Measurements from ENCODE around the gene TTN.

TTN gene

DNA sequence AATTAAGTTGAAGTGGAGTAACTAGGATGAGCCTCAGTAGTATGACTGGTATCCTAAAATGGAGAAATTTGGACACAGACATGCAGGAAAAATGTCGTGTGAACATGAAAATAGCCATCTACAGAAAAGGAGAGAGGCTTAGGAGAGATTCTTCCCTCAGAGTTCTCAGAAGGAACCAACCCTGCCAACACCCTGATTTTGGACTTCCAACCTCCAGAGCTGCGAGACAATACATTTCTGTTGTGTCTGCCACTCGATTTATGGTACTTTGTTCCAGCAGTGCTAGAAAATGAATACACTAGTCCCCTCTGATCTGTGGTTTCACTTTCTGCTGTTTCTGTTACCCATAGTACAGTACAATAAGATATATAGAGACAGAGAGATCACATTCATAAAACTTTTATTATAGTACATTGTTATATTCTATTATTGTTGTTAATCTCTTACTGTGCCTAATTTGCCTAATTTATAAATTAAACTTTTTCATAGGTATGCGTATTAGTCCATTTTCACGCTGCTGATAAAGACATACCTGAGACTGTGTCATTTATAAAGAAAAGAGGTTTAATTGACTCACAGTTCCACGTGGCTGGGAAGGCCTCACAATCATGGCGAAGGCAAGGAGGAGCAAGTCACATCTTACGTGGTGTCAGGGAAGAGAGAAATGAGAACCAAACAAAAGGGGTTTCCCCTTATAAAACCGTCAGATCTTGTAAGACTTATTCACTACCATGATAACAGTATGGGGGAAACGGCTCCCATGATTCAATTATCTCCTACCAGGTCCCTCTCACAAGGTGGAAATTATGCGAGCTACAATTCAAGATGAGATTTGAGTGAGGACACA, 285.7 kb downstream of the TTN start:
- no peak for DNase-seq (ENCODE audit: low read depth)
- H3K4me3 ChIP-seq (ENCODE audit: low read length), result no peak overlapping the region
- no peak for TF ChIP-seq CTCF (IDR thresholded peaks at IDR 0.05; ENCODE audit: insufficient read depth, low read depth, low read length, missing control alignments)

DNA sequence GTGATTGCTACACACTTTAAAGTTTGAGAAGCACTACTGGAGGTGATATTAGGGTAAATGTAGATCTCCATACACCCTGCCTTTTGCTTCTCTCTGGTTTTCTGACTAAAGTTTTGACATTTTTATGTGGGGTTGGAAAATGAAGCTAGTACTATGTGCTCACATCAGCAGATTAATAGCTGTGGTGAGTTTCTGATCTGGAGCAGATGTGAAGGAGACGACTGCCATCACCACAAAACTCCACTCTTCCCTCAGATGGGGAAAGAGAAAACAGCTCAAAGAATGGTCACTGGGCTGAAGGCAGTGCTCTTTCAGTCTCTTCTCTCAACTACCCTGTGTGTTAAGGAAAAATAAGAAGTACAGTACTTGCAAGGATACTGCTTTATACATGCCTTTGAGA, 289.7 kb downstream of the TTN start:
- no peak for DNase-seq (ENCODE audit: low read depth)
- TF ChIP-seq CTCF (IDR thresholded peaks at IDR 0.05; ENCODE audit: insufficient read depth, low read depth, low read length, missing control alignments), result no peak
- H3K4me3 ChIP-seq (ENCODE audit: low read length), result no peak overlapping the region

DNA sequence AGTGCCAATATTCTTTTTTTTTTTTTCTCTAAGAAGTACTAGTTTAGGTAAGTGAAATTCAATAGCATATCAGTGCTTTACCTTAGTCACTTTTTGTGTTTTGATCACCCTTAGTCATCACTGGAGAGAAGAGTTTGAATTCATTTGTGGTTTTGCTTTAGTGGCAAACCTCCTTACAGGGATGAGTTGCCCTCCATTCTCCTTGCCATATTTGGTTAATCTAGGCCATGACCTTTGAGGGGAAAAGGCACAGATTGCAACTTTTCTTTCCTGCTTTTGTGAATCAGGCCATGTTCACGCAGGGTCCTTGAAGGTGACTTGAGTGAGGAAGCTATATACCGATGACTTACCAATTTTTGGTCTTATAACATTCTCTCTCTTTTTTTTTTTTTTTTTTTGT, 292.6 kb downstream of the TTN start:
- no peak overlapping the region for H3K4me3 ChIP-seq (ENCODE audit: low read length)
- DNase-seq (ENCODE audit: low read depth), result peak; percentile 76
- TF ChIP-seq CTCF (IDR thresholded peaks at IDR 0.05; ENCODE audit: insufficient read depth, low read depth, low read length, missing control alignments), result no peak

DNA sequence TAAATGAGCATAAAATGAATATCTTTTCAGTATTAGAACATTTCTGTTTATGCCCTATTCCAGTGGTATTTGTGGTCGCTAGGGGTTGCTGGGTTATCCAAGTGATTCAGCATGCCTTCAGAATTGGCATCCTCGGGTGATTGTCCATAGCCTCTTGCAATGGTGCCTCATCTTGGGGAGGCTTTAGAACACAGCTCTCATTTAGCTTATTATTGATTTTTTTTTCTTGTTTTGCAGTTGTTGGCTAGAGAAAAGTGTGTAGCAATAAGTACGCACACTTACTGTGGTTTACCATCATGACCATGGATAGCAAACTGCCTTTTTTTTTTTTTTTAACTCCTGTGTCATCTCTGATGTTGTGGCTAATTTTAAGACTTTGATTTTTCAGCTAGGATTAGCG, 293.3 kb downstream of the TTN start:
- DNase-seq (ENCODE audit: low read depth), result no peak
- H3K4me3 ChIP-seq (ENCODE audit: low read length), result no peak overlapping the region
- TF ChIP-seq CTCF (IDR thresholded peaks at IDR 0.05; ENCODE audit: insufficient read depth, low read depth, low read length, missing control alignments), result no peak

GRCh38 chr2:178512484-178512883, 294.7 kb downstream of the TTN start:
- no peak overlapping the region for H3K4me3 ChIP-seq (ENCODE audit: low read length)
- peak; percentile 54 for DNase-seq (ENCODE audit: low read depth)
- no peak for TF ChIP-seq CTCF (IDR thresholded peaks at IDR 0.05; ENCODE audit: insufficient read depth, low read depth, low read length, missing control alignments)

DNA sequence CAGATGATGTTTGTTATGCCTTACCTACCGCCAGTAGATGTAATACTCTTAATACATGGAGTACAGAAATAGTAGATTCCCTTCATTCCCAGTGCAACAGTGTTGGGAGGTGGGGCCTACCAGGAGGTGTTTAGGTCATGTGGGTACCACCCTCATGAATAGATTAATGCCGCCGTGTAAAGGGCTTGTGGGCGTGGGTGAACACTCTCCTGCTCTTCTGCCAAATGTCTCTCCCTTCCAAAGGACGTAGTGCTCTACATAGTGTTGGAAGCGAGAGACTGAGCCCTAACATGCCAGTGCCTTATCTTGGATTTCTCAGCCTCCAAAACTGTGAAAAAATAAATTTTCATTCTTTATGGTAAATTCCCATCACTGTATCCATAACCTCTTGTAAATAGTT, 296.8 kb downstream of the TTN start:
- DNase-seq (ENCODE audit: low read depth), result no peak
- TF ChIP-seq CTCF (IDR thresholded peaks at IDR 0.05; ENCODE audit: insufficient read depth, low read depth, low read length, missing control alignments), result no peak
- no peak overlapping the region for H3K4me3 ChIP-seq (ENCODE audit: low read length)

DNA sequence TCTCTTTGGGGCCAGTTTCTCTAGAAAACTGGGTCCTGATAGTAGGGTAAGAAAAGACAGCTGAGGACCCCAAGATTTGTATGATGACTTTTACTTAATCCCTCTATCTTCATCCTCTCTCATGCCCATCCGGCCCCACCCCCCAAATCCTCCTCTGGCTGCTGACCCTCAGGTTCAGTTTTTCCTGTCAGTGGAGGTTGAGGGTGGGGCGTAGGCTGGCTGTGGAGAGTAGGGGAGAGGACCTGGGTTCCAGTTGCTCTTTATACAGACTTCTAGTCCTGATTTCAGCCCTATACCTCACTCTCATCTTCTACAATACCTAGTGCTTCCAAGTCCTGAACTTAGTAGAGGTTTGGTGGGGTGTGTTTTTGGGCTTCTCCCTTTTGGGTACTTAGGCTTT, 298.6 kb downstream of the TTN start:
- no peak for TF ChIP-seq CTCF (IDR thresholded peaks at IDR 0.05; ENCODE audit: insufficient read depth, low read depth, low read length, missing control alignments)
- DNase-seq (ENCODE audit: low read depth), result no peak
- no peak overlapping the region for H3K4me3 ChIP-seq (ENCODE audit: low read length)
